ENCODE measurements around the gene JAGN1.

DNA sequence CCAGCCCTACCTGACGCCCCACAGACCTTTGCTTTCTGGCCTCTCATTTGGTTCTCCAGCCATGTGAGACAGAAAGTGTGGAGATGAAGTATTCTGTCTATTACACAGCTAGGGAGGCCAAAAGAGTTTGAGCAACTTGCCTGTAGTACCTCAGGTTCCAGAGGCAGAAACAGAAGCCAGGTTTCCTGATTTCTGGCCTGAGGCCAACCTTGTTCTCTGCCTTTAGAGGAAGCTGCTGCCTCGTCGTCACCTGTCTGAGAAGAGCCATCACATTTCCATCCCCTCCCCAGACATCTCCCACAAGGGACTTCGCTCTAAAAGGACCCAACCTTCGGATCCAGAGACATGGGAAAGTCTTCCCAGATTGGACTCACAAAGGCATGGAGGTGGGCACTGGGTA is 16.1 kb downstream of the JAGN1 start:
- TF ChIP-seq, protein P1, sequence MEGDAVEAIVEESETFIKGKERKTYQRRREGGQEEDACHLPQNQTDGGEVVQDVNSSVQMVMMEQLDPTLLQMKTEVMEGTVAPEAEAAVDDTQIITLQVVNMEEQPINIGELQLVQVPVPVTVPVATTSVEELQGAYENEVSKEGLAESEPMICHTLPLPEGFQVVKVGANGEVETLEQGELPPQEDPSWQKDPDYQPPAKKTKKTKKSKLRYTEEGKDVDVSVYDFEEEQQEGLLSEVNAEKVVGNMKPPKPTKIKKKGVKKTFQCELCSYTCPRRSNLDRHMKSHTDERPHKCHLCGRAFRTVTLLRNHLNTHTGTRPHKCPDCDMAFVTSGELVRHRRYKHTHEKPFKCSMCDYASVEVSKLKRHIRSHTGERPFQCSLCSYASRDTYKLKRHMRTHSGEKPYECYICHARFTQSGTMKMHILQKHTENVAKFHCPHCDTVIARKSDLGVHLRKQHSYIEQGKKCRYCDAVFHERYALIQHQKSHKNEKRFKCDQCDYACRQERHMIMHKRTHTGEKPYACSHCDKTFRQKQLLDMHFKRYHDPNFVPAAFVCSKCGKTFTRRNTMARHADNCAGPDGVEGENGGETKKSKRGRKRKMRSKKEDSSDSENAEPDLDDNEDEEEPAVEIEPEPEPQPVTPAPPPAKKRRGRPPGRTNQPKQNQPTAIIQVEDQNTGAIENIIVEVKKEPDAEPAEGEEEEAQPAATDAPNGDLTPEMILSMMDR (IDR thresholded peaks at IDR 0.05; ENCODE audit: insufficient read depth, low read length, poor library complexity, severe bottlenecking), result no peak
- no peak for TF ChIP-seq EZH2phosphoT487 (conservative IDR thresholded peaks at IDR 0.05; ENCODE audit: low read length)
